K562 (cell line): ENCODE data around the gene STYX. TPM values are rescaled to one million over a fixed set of nuclear protein-coding genes. Genes with fewer than 3 reads are reported as not detected.

Experiments
- ARNT ChIP-seq, 2 experiments: fragments of 450-650 bp; IDR thresholded peaks; 2 replicates each; pipeline ENCODE4 v1.6.1; 2016; ENCODE audit warnings: mild to moderate bottlenecking in 1 of 2
- CBFB ChIP-seq: sonication (generic); formaldehyde crosslinking; IDR thresholded peaks from 2 replicates; pipeline ENCODE4 v1.4.0; 2020; ENCODE audit warnings: mild to moderate bottlenecking, missing genetic modification reagents
- CBX1 ChIP-seq: sonication (generic); IDR thresholded peaks from 2 replicates; pipeline ENCODE4 v1.6.1; 2016; ENCODE audit warnings: antibody characterized with exemption, low read depth, mild to moderate bottlenecking
- DACH1 ChIP-seq: fragments of 450-650 bp; IDR thresholded peaks from 2 replicates; pipeline ENCODE4 v1.6.1; 2018; ENCODE audit not compliant: partially characterized antibody
- HMGN3 ChIP-seq: IDR thresholded peaks from 2 replicates; pipeline ENCODE4 v1.6.1; 2011; ENCODE audit warnings: borderline replicate concordance, low read depth, mild to moderate bottlenecking, mixed read lengths, low read length; ENCODE audit not compliant: insufficient read length; ENCODE audit errors: extremely low read depth
- NCOA2 ChIP-seq, 2 experiments: fragments of 450-650 bp; IDR thresholded peaks; 2 replicates each; pipeline ENCODE4 v1.6.1; 2018; ENCODE audit warnings: mild to moderate bottlenecking in 2 of 2, moderate library complexity in 1 of 2; ENCODE audit not compliant: partially characterized antibody in 2 of 2
- NFATC3 ChIP-seq: fragments of 450-650 bp; IDR thresholded peaks from 2 replicates; pipeline ENCODE4 v1.6.1; 2017; ENCODE audit warnings: mild to moderate bottlenecking
- NFXL1 ChIP-seq: fragments of 450-650 bp; formaldehyde crosslinking; IDR thresholded peaks from 2 replicates; pipeline ENCODE4 v1.4.0; 2021; ENCODE audit warnings: mild to moderate bottlenecking
- NFYB ChIP-seq: IDR thresholded peaks from 2 replicates; pipeline ENCODE4 v1.6.1; 2011; ENCODE audit warnings: mild to moderate bottlenecking, moderate library complexity; ENCODE audit not compliant: insufficient read length; ENCODE audit errors: extremely low read depth
- PML ChIP-seq: IDR thresholded peaks from 2 replicates; pipeline ENCODE4 v1.6.1; 2012; ENCODE audit warnings: low read length, inconsistent platforms
- SMARCB1 ChIP-seq: IDR thresholded peaks from 2 replicates; pipeline ENCODE4 v1.6.1; 2011; ENCODE audit warnings: improper control_type of control experiment, low read depth; ENCODE audit not compliant: insufficient read length
- TCF7L2 ChIP-seq: fragments of 150-350 bp; IDR thresholded peaks from 2 replicates; pipeline ENCODE4 v1.6.1; 2016; ENCODE audit warnings: low read depth, mild to moderate bottlenecking, low read length, moderate library complexity
- ZNF239 ChIP-seq: fragments of 250-450 bp; sonication (Bioruptor Pico); IDR thresholded peaks from 2 replicates; pipeline ENCODE4 v1.4.0; 2020; ENCODE audit warnings: mild to moderate bottlenecking
- polyA plus RNA-seq, 8 experiments: library from polyadenylated mRNA; depleted of rRNA in 4 of 8; stranded (reverse) in 5 of 8; unstranded in 3 of 8; fragments of >200 nt; fragmentation: Nextera tagmentation in 2 of 8; fragmentation: Illumina TruSeq in 1 of 8; extraction: Ambion mirVana in 2 of 8; extraction: Trizol in 1 of 8; gene quantifications; 2 replicates each; pipeline versions ENCODE4 v1.2.1 to v1.2.3, GENCODE V29; 2011 to 2014; ENCODE audit warnings: inconsistent platforms in 1 of 8, missing spikeins in 1 of 8
- total RNA-seq, 7 experiments: library from RNA; depleted of rRNA in 6 of 7; stranded (reverse); fragments of >200 nt in 6 of 7; fragmentation: Illumina TruSeq in 2 of 7; extraction: Trizol in 2 of 7; gene quantifications; 2 replicates each; pipeline versions ENCODE4 v1.2.1 to v1.2.3, GENCODE V29; 2011 to 2021; ENCODE audit warnings: low replicate concordance in 1 of 7
- TF ChIP-seq, protein P1 (sequence below): sonication (generic); formaldehyde crosslinking; IDR thresholded peaks from 2 replicates; pipeline ENCODE4 v1.8.0; 2023; ENCODE audit warnings: missing genetic modification reagents, mild to moderate bottlenecking, borderline replicate concordance
- TF ChIP-seq, protein P2 (sequence below): fragments of 450-650 bp; IDR thresholded peaks from 2 replicates; pipeline ENCODE4 v1.6.1; 2016; ENCODE audit warnings: antibody characterized with exemption
- TF ChIP-seq, protein P3 (sequence below): fragments of 200-800 bp; sonication (Bioruptor generic); IDR thresholded peaks from 2 replicates; pipeline ENCODE4 v1.6.1; 2017; ENCODE audit warnings: missing genetic modification characterization, missing compliant biosample characterization
- TF ChIP-seq, protein P4 (sequence below), 2 experiments: IDR thresholded peaks; 2 replicates each; pipeline ENCODE4 v1.6.1; 2011; ENCODE audit warnings: borderline replicate concordance in 1 of 2, control low read depth in 1 of 2, low read depth in 1 of 2, low read length in 1 of 2, mild to moderate bottlenecking in 1 of 2, mixed read lengths in 1 of 2, moderate library complexity in 1 of 2; ENCODE audit not compliant: insufficient read depth in 1 of 2, insufficient read length in 1 of 2, poor library complexity in 1 of 2, severe bottlenecking in 1 of 2; ENCODE audit errors: extremely low read depth in 1 of 2

STYX gene
- total and polyA plus RNA-seq, 9 of the 15 experiments (the other 6 are each of a cell fraction or from before 2014, with no cell fraction given) = 5.0 to 15.4 (median 10.6) TPM

DNA sequence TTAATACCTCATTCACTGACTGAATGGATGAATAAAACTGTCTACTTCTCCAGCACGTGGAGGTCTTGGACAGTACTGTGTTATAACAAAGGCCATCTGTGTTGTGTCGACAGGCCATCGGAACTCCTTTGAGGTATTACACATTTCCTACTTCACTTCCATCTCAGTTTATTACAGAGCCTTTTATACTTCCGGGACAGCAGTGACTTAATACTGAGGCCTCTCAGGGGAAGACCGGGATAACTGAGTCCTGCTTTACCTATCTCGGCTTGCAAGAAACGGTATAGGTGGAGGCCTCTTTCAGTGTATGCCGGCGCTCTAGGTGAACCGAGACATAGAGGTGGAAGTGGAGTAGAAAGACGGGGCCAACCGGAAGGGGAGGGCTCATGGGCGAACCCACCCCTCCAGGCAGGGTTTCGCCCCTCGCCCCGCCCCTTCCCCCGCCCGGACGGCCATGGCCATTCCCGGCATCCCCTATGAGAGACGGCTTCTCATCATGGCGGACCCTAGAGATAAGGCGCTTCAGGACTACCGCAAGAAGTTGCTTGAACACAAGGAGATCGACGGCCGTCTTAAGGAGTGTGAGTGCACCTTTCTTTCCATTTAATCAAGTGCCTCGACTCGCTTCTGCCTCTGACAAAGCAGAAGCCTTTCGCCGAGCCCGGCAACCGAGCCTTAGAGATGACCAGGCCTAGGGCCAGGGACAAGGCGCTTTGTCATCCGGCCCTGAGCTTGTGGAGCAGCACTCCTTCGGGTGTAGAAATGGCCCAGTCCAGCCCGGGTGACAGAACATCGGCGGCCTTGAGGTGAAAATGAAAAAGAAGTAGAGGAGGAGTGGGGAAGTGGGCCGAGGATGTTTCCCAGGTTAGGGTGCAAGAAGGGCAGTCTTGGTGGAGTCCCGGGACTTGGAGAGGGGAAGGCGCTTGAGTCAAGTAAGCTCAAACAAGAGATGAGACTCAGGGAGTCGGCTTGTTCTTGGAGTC, 23.0 kb upstream of the STYX start, which contains the start of gene PSMC6 (continued):
- TF ChIP-seq PML (peak; percentile 55; the same call in 1 of the 2 replicates), CBX1 (no peak), SMARCB1 (no peak), CBFB (CRISPR knock-in tag) (no peak), DACH1 (no peak), NFATC3 (no peak), ARNT (IDR thresholded peaks at IDR 0.05) (peak in 1 of 2 experiments; percentile 40; a peak in 1 of 4 replicates), TCF7L2 (no peak), NCOA2 (IDR thresholded peaks at IDR 0.05; ENCODE audit: partially characterized antibody in 2 of 2) (no peak), HMGN3 (peak; percentile 41), ZNF239 (CRISPR knock-in tag) (no peak), NFXL1 (no peak), NFYB (no peak)
- TF ChIP-seq, protein P1, sequence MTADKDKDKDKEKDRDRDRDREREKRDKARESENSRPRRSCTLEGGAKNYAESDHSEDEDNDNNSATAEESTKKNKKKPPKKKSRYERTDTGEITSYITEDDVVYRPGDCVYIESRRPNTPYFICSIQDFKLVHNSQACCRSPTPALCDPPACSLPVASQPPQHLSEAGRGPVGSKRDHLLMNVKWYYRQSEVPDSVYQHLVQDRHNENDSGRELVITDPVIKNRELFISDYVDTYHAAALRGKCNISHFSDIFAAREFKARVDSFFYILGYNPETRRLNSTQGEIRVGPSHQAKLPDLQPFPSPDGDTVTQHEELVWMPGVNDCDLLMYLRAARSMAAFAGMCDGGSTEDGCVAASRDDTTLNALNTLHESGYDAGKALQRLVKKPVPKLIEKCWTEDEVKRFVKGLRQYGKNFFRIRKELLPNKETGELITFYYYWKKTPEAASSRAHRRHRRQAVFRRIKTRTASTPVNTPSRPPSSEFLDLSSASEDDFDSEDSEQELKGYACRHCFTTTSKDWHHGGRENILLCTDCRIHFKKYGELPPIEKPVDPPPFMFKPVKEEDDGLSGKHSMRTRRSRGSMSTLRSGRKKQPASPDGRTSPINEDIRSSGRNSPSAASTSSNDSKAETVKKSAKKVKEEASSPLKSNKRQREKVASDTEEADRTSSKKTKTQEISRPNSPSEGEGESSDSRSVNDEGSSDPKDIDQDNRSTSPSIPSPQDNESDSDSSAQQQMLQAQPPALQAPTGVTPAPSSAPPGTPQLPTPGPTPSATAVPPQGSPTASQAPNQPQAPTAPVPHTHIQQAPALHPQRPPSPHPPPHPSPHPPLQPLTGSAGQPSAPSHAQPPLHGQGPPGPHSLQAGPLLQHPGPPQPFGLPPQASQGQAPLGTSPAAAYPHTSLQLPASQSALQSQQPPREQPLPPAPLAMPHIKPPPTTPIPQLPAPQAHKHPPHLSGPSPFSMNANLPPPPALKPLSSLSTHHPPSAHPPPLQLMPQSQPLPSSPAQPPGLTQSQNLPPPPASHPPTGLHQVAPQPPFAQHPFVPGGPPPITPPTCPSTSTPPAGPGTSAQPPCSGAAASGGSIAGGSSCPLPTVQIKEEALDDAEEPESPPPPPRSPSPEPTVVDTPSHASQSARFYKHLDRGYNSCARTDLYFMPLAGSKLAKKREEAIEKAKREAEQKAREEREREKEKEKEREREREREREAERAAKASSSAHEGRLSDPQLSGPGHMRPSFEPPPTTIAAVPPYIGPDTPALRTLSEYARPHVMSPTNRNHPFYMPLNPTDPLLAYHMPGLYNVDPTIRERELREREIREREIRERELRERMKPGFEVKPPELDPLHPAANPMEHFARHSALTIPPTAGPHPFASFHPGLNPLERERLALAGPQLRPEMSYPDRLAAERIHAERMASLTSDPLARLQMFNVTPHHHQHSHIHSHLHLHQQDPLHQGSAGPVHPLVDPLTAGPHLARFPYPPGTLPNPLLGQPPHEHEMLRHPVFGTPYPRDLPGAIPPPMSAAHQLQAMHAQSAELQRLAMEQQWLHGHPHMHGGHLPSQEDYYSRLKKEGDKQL (CRISPR knock-in tag) = no peak
- TF ChIP-seq, protein P2, sequence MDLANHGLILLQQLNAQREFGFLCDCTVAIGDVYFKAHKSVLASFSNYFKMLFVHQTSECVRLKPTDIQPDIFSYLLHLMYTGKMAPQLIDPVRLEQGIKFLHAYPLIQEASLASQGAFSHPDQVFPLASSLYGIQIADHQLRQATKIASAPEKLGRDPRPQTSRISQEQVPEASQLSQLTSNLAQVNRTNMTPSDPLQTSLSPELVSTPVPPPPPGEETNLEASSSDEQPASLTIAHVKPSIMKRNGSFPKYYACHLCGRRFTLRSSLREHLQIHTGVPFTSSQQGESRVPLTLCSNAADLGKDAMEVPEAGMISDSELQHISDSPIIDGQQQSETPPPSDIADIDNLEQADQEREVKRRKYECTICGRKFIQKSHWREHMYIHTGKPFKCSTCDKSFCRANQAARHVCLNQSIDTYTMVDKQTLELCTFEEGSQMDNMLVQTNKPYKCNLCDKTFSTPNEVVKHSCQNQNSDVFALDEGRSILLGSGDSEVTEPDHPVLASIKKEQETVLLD = no peak
- TF ChIP-seq, protein P3, sequence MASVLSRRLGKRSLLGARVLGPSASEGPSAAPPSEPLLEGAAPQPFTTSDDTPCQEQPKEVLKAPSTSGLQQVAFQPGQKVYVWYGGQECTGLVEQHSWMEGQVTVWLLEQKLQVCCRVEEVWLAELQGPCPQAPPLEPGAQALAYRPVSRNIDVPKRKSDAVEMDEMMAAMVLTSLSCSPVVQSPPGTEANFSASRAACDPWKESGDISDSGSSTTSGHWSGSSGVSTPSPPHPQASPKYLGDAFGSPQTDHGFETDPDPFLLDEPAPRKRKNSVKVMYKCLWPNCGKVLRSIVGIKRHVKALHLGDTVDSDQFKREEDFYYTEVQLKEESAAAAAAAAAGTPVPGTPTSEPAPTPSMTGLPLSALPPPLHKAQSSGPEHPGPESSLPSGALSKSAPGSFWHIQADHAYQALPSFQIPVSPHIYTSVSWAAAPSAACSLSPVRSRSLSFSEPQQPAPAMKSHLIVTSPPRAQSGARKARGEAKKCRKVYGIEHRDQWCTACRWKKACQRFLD (CRISPR knock-in tag) = no peak
- TF ChIP-seq, protein P4, sequence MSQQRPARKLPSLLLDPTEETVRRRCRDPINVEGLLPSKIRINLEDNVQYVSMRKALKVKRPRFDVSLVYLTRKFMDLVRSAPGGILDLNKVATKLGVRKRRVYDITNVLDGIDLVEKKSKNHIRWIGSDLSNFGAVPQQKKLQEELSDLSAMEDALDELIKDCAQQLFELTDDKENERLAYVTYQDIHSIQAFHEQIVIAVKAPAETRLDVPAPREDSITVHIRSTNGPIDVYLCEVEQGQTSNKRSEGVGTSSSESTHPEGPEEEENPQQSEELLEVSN (IDR thresholded peaks at IDR 0.05; ENCODE audit: borderline replicate concordance in 1 of 2, extremely low read depth in 1 of 2, insufficient read depth in 1 of 2, insufficient read length in 1 of 2, low read depth in 1 of 2, low read length in 1 of 2, poor library complexity in 1 of 2, severe bottlenecking in 1 of 2) = no peak
